Stimulated activated CD4-positive, alpha-beta T cell treated with anti-CD3 and anti-CD28 coated beads, Interleukin-12 subunit alpha, Interleukin-12 subunit beta, amount 100 ng/mL, for 4 hours (primary cell): ENCODE data around the gene TTC39B.
"Not testable (repeated sequence)": the region's sequence is repeated elsewhere in the genome, so short reads cannot be mapped to it uniquely, and the experiment has no call there.

Experiments
- DNase-seq: peaks from one replicate; pipeline ENCODE4 v3.0.0-alpha.2; 2020

TTC39B gene

DNA sequence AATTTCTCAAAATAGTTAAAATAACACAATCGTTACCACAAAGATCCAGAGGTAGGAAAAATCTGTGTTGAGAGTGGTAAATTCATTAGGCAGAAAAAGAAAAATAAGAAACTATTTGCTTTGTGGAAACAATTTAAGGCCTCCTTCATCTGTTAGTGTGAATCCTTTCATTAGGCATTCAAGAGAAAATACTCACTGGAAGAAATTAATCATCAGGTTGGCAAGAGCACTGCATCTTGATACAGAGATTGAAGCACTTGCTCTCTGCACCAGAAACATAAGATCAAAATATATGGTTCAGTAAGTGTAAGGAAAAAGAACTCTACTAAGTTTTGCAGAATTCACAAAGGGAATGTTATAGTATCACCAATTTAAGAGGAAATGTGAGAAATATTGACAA, 44.4 kb downstream of the TTC39B start:
- DNase-seq, result no peak

DNA sequence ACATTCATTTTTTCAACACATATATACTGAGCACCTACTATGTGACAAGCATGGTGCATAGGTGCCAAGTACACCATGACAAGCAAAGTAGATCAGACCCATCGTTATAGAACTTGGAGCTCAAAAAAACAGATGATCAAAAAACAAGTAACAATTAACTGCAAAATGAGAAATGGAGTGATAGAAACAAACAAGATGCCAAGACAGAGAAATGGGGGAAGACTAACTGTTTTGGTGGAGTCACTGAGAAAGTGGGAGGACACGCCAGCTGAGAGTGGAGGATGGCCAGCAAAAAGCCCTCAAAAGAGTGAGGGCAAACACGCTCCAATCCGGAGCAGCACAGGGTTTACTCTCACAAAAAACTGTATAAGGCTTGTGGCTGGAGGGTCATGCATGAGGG, 50.6 kb downstream of the TTC39B start:
- DNase-seq, result no peak

DNA sequence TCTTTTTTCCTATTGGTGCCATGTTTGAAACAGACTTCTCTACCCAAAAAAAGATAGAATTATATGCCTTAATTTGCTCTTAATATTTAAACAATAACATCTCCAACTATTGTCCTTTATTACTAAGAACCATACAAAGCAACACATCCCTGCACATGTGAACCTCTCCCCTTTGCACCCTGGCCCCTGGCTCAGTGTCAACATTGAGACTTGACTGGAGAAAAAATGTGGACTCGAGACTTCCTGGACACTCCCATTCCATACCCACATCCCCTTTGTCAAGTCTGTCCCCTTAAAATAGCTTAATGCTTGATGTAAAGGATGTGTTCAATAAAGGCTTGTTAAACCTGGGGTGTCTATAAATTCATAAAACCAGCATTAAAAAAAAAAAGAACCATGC, 53.2 kb downstream of the TTC39B start:
- DNase-seq, result no peak

DNA sequence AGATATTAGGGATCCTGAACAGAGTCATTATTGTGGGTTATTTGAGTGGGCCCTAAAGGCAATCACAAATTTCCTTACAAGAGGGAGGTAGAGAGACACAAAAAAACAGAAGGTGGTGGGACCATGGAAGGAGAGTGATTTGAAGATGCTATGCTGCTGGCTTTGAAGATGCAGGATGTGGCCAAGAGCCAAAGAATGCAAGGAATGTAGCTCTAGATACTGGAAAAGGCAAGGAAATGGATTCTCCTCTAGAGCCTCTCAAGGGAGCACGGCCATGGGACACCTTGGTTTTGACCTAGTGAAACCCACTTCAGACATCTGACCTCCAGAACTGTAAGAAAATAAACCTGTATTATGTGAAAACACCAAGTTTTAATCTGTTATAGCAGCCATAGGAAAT, 53.8 kb downstream of the TTC39B start:
- no peak for DNase-seq

DNA sequence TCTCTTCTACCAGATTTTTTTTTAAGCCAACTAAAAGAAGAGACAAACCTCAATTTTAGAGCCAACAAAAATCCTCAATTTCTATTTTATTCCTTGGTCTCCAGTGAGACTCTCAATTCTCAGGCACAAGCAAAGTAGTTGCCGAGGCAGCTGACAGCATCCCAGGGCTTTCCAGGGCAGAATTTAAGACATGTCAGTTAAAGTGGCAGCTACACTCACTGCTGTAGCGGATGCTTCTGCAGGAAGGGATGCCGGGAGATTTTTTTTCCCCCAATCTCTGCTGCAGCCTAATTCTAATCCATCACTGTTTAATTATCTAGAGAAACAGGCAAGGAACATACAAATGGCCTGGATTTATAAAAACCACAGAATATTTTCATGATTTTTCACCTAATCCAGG, 57.0 kb downstream of the TTC39B start:
- DNase-seq, result no peak

DNA sequence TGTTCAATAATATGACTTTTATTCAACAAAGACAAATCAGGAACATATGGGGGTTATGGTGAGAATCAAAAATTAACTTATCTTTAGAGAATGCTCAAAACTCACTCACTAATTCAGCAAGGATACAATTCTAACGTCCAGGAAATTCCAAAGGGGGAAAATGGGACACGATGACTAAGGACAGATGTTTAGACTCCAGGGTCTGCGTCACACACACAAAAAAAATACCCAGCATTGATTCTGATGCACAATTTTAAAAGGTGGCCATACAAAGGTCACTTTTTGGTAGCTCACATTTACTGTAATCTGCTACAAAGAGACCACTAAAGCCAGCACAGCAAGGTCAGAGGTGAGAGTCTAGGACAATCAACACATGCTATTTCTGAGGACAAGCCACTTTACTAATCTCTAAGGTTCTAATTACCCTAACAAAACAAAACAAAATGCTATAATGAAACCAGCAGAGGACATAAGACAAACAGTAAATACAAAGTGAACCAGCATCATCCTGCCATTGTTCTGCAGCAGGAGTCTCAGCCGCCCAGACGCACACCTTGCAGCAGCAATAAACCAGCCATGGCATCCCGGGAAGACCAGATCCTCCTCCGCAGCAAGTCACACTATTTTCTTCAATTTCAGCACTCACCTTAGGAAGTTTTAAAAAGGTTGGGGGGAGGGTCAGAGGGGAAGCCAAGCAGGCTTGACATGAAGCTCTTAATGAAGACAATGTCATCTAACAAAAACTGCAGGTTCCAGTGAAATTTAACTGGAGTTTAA, 57.8 kb downstream of the TTC39B start:
- DNase-seq, result no peak

DNA sequence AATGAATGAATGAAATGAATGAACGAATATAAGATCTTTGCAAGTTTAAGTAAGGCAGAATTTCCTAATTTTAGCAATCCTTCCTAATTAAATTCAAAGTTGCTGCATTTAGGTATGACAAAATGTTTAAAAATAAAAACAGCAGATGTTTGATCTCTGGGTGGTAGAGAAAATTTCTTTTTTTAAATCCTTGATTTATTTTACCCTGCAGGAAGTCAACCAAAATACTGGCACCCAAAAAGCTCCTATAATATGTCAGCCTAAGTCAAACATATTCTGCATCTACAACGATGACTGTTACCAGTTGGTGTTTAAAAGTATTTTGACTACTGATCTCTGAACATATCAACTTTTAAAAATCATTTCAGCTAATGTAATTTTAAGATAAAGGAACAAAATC, 58.4 kb downstream of the TTC39B start:
- DNase-seq, result no peak

DNA sequence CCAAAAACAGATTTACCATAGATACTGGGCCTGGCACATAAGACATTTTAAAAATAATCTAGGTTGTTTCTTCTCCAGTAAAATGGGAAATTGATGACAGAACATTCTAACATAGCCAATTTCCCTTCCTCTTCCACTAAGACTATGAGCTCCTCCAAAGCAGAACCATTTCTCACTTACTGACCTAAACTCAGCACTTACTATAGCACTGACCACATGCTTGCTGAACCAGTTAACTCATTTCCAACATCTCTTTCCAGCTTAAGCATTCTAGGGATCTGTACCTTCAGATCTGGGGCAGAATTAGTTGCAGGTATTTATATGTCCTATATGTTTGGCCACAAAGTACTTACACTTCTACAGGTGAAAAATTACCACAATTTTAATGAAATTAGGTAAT, 58.9 kb downstream of the TTC39B start:
- DNase-seq, result no peak

DNA sequence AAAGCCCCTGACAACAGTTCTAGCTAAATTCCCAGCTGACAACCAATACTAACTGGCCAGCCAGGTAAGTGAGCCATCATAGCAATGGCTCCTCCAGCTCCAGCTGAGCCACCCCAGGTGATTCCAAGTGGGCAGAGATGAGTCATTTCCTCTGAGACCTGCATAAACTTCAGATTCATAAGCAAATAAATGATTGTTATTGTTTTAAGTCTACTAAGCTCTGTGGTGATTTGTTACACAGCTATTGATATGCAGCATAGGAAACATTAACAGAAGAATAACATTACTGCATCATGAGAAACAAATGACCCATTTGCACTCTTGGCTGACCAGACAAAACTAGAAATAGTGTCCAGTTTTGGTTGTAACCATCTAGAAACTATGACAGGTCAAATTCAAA, 60.3 kb downstream of the TTC39B start:
- DNase-seq, result no peak

DNA sequence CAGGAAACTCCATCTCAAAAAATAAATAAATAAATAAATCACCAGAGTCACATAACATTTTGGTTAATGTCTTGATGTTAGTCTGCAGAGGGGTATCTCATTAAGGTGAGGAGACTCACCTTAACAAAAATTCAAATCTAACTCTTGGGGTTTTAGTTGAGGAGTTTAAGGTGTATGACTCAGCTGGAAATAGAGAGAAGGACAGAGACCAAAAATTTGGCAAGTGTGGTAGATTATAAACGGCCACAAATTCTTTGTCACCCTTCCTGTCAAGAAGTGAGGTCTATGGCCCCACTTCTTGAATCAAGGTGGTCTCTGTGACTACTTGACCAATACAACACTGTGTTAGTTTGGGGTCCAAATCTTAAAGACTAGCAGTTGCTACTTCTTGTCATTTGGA, 60.8 kb downstream of the TTC39B start:
- DNase-seq, result no peak

DNA sequence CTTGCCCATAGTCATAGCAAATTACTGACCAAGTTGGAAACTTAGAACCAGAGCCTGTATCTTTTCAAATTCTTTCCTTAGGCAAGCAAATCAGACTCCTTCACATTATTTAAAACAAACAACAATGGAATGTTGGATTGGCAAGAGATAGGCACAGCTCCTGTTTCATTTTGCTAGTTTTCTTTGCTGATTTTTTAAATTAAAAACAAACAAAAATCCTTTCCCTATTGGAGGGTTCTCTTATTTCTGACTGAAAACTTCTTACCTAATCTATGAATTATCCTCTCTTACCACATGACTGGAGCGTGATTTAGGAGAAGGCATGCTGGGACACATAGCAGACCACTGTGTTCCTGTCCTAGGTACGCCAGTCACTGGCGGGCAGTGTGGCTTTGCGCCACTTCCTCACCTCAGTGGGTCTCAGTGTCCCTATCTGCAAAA, 63.0 kb downstream of the TTC39B start:
- DNase-seq, result no peak

DNA sequence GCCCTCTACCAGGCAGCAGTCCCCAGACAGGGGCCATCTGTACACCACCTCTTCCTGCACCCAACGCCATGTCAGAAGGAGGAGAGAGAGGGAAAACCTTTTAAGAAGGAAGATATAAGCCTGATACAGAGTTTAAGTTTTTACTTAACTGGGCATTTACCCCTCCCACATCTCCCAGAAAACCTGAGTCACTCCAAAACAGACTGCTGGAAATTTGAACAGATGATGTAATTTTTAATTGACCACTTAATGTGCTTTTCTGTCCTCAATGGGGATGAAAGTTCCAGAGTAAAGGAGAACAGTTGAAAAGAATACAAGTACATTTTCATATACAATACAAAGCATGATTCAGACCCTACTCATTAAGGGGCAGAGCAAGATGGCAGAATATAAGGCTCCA, 63.9 kb downstream of the TTC39B start:
- DNase-seq, result no peak

DNA sequence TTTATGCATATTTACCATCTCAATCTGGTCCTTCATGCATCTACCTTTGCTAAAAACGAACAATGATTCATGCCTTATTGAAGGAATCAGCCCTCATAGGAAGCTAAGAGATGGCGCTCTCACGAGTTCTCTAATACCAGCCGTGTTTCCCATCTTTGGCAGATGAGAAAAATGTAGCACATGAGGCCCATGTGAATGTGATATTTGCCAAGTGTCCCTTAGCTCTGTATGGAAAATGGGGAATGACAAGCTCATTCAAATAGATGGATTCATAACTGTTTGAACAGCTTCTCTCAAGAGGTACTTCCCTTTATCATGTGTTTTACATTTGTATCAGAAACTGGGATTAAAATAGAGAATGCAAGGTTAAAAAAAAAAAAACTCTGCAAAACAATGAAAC, 66.1 kb downstream of the TTC39B start:
- no peak for DNase-seq

DNA sequence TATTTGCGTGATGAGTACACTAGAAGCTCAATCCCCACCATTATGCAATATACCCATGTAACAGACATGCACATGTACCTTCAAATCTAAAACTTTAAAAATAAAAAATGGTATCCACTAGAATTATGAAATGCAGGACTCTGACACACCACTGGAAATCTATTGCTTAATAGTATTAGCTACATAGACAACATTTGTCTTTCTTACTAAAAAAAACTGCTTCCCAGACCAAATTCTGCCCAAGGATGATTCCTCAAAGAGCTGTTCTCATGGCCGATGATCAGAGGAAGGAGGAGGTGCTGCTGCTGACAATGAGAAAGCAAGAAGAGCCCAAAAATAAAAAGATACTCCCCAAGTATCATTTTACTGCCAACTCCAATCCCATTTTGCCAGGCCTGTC, 67.2 kb downstream of the TTC39B start:
- DNase-seq, result no peak

DNA sequence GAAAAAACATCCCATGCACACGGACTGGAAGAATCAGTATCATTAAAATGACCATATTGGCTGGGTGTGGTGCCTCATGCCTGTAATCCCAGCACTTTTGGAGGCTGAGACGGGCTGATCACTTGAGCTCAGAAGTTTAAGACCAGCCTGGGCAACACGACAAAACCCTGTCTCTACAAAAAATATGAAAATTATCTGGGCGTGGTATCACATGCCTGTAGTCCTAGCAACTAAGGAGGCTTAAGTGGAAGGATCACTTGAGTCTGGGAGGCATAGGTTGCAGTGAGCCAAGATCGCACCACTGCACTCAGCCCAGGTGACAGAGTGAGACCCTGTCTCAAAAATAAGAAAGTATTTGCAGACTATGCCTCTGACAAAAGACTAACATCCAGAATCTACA, 68.4 kb downstream of the TTC39B start:
- no peak for DNase-seq

DNA sequence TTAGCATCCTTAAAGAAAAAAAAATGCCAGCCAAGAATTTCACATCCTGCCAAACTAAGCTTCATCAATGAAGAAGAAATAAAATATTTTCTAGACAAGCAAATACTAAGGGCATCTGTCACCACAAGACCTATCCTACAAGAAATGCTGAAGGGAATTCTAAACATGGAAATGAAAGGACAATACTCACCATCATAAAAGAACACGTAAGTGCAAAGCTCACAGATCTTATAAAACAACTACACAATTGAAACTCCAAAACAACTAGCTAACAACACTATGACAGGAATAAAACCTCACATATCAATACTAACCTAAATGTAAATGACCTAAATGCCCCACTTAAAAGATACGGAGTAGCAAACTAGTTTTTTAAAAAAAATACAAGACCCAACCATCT, 71.4 kb downstream of the TTC39B start:
- no peak for DNase-seq

DNA sequence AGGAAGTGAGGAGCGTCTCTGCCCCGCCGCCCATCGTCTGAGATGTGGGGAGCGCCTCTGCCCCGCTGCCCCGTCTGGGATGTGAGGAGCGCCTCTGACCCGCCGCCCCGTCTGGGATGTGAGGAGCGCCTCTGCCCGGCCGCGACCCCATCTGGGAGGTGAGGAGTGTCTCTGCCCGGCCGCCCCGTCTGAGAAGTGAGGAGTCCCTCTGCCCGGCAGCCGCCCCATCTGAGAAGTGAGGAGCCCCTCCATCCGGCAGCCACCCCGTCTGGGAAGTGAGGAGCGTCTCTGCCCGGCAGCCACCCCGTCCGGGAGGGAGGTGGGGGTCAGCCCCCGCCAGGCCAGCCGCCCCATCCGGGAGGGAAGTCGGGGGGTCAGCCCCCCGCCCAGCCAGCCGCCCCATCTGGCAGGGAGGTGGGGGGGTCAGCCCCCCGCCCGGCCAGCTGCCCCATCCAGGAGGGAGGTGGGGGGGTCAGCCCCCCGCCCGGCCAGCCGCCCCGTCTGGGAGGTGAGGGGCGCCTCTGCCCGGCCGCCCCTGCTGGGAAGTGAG, 73.0 kb downstream of the TTC39B start:
- not testable (repeated sequence) for DNase-seq

DNA sequence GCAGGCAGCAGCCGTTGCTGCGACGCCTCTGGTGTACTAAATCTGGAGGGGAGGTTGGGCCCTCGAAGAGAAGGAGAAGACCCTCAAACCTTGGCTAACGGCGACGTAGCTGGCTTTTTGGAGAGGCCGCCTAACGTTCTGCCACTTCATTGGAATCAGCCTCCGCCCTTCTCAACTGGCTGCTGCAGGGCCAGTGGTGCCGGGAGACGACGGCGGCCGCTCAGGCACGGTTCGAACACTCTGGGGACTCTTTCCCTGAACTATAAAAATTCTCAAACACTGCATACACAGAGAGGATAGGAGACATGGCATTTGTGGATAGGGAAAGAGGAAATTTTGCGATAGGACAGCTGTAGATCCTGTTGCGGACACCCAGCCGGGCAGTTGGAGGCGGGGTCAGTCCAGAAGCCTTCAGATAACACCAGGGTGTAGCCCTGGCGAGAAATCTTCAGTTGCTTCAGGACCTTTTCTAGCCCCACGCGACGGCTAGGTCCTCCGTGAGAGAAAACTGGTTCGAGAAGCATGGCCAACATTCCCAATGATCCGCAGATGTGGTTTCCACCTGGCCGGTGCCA, 74.2 kb downstream of the TTC39B start:
- not testable (repeated sequence) for DNase-seq

DNA sequence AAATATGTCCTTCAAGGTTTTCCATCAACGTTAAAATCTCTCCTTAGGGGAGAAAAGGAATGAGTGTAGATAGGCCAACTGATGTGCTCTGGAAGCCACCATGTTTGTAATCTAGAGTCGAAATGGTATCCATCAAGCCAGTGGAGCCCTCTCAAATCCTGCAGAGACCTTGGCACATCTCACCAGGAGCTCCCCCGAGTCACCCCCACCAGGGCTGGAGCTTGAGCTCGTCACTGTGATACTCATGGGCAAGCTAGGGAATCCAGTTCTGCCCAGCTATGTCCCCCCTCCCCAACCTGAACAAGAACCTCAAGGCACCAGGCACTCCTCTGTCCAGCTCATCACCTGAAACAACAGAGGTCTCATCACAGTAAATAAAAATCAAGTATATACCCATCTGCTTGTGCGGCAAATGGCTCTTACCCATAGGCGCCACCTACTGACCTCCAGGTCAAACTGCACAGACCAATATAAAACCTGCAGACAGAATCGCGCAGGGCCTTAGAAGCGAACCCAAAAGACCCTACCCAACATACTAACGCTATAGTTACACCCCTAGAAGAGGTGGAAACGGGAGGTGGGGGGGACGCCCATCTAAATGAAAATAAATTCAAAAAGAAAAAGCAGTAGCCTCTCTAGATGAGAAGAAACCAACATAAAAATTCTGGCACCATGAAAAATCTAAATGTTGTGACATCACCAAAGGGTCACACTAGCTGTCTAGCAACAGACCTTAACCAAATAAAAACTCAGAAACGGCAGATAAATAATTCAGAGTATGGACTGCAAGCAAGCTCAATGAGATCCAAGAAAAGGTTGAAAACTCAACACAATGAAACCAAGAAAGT, 75.0 kb downstream of the TTC39B start:
- DNase-seq, result peak; percentile 10

DNA sequence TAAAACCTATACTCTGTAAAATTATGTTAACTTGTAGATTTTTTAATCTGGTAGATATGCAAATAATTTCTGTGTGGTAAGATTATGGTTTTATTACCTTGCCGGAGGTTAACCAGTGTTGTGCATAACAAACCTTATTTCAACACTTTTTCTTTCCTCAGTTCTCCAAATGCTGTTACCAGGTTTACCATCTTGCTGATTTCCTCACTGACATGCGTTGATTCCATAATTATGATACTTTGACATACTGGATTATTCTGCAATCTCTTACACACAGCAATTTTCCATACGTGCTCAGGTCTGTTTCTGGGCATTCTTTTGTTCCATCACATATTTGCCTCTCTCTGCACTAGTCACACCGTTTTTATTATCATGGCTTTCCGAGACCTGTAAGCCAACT, 77.6 kb downstream of the TTC39B start:
- DNase-seq, result no peak

DNA sequence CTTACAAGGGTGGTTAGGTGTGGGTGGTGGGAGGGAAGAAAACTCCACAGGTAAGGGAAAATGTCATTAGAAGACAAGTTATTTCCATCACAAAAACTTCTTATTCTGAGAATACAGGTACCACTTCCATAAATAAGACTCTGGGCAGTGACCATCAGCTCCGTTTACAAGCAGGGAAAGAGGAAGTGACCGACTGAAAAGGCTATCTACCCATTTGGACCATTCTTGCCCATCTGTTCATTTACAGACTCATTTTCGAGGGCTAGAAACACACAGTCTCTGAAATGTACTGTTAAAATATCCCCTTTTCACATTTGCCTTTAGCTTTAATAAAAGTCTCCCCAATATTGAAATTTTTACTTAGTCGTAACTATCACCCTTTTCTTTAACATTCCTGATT, 79.5 kb downstream of the TTC39B start:
- no peak for DNase-seq

DNA sequence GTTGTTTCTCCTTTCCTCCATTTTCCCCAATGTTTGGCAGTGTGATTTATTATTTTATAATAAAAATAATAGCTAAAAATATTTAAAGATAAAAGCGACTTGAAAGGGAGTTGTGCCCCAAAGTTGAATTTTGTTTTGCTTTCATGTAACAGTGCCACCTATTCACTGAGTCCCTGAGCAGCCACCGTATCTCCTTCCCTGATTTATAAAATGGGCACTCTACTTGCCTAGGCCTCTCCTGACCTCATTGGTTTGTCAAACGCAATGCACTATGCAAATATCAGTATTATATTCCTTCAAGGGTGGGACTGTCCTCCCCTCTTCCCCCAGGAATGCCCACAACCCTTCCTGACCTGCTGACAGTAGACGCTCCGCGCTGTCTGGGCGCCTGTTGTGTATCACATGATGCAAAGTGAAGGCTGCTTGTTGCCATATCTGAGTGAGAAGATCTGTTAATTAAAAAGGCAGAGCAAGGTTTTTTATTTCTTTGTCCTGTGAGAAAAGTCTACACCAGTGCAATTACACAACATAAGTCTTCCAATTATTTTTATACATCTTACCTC, 81.4 kb downstream of the TTC39B start:
- DNase-seq, result no peak

DNA sequence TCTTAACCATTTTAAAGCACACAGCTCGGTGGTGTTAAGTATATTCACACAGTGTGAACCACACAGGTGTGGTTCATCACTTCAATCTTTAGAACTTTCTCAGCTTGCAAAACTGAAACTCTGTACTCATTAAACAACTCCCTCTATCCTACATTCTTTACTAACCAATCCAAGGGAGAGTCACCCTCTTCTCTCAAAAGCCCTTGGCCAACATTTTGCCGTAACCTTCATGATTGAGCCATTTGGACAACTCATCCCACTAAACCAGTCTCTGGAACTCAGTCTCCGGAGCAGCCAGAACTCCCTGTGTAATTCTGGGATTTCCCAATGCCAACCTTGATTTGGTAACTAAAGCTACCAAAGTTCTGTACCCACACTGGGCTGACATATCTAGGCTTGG, 84.7 kb downstream of the TTC39B start:
- no peak for DNase-seq
